ENCODE data around the gene C16orf89.

DNA sequence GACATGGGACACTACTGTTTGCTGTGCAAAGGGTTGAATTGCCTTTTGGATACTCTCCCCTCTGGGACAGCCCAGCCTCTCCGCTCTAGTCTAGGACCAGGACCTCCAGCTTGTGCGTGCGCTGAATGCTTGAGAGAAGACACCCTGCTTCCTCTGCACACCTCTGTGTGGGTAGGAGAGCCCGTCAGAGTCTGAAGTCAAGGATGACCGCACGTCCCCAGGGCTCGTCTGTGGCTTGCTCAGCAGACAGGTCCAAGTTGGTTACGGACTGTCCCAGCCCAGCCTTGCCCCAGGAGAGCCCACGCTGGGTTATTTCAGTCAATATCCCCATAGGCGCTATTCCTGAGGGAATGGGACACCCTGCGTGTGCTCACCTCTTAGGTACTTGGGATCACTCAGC lies 3.7 kb downstream of the C16orf89 start:
- TF ChIP-seq, protein P1, sequence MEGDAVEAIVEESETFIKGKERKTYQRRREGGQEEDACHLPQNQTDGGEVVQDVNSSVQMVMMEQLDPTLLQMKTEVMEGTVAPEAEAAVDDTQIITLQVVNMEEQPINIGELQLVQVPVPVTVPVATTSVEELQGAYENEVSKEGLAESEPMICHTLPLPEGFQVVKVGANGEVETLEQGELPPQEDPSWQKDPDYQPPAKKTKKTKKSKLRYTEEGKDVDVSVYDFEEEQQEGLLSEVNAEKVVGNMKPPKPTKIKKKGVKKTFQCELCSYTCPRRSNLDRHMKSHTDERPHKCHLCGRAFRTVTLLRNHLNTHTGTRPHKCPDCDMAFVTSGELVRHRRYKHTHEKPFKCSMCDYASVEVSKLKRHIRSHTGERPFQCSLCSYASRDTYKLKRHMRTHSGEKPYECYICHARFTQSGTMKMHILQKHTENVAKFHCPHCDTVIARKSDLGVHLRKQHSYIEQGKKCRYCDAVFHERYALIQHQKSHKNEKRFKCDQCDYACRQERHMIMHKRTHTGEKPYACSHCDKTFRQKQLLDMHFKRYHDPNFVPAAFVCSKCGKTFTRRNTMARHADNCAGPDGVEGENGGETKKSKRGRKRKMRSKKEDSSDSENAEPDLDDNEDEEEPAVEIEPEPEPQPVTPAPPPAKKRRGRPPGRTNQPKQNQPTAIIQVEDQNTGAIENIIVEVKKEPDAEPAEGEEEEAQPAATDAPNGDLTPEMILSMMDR (IDR thresholded peaks at IDR 0.05), result no peak
- TF ChIP-seq EZH2 (IDR thresholded peaks at IDR 0.05; ENCODE audit: borderline replicate concordance, insufficient read depth, low read depth, low read length, poor library complexity, severe bottlenecking), result no peak

All from B cell (primary cell).